HG03045 (cell line): ENCODE measurements around the gene CD37.
A peak's percentile ranks its signal among the peaks of the same experiment; 100 is the strongest.
"Not testable (repeated sequence)": the region's sequence is repeated elsewhere in the genome, so short reads cannot be mapped to it uniquely, and the experiment has no call there.

Source experiments
- ATAC-seq: cut with Tn5 transposase; IDR thresholded peaks from one replicate; pipeline ENCODE4 v1.9.1; 2021; ENCODE audit warnings: mild to moderate bottlenecking, moderate library complexity; ENCODE audit not compliant: unreplicated experiment

CD37 gene

DNA sequence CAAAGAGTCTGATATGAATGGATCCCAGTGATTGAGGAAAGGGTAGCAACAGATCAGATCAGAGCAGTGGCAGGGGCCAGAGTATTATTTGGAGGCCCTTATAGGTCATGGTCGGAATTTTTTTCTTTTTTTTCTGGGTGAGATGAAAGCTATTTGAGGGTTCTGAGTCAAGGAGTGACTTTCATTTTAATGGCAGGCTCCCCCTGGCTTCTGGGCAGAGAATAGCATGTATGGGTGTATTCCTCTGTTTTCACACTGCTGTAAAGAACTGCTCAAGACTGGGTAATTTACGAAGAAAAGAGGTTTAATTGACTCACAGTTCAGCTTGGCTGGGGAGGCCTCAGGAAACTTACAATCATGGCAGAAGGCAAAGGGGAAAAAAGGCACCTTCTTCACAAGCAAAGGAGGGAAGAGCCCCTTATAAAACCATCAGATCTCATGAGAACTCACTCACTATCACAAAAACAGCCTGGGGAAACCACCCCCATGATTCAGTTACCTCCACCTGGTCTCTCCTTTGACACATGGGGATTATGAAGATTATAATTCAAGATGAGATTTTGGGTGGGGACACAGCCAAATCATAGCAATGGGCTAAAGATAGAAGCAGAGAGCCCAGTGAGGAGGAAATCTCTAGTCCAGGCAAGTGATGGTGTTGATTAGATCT is 7.2 kb upstream of the CD37 start:
- ATAC-seq, result no peak

GRCh38 chr19:49328741-49329140 is 6.5 kb upstream of the CD37 start:
- no peak for ATAC-seq

DNA sequence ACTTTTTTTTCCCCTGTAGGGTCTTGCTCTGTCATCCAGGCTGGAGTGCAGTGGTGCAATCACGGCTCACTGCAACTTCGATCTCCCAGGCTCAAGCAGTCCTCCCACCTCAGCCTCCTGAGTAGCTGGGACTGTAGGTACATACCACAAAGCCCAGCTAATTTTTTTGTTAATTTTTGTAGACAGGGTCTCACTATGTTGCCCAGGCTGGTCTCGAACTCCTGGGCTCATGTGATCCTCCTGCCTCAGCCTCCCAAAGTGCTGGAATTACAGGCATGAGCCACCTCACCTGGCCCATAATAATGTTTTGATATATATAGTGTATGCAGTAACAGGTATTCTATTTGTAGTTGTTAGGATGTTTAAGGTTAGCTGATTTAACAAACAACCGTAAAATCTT is 4.0 kb upstream of the CD37 start:
- not testable (repeated sequence) for ATAC-seq

- ATAC-seq, result peak; percentile 31
Measured at GRCh38 chr19:49331616-49332055, 3.6 kb upstream of the CD37 start.

DNA sequence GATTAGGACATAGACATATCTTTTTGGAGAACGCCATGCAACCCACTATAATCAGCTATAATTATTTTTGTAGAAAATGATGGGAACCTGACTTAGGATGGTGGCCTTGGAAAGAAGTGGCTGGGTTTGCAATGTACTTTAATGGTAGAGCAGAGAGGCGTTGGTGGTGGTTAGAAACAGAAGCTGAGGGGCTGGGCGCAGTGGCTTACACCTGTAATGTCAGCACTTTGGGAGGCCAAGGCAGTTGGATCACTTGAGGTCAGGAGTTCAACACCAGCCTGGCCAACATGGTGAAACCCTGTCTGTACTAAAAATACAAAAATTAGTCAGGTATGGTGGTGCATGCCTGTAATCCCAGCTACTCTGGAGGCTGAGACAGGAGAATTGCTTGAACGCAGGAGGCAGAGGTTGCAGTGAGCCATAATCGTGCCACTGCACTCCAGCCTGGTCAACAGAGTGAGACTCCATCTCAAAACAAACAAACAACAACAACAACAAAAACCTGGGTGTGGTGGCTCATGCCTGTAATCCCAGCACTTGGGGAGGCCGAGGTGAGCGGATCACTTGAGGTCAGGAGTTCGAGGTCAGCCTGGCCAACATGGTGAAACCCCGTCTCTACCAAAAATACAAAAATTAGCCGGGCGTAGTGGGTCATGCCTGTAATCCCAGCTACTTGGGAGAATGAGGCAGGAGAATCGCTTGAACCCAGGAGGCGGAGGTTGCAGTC is 2.4 kb upstream of the CD37 start:
- ATAC-seq, result not testable (repeated sequence)

- ATAC-seq, result no peak
Measured at GRCh38 chr19:49333418-49333805, 1.8 kb upstream of the CD37 start.

GRCh38 chr19:49333811-49334288 is 1.4 kb upstream of the CD37 start:
- no peak for ATAC-seq

DNA sequence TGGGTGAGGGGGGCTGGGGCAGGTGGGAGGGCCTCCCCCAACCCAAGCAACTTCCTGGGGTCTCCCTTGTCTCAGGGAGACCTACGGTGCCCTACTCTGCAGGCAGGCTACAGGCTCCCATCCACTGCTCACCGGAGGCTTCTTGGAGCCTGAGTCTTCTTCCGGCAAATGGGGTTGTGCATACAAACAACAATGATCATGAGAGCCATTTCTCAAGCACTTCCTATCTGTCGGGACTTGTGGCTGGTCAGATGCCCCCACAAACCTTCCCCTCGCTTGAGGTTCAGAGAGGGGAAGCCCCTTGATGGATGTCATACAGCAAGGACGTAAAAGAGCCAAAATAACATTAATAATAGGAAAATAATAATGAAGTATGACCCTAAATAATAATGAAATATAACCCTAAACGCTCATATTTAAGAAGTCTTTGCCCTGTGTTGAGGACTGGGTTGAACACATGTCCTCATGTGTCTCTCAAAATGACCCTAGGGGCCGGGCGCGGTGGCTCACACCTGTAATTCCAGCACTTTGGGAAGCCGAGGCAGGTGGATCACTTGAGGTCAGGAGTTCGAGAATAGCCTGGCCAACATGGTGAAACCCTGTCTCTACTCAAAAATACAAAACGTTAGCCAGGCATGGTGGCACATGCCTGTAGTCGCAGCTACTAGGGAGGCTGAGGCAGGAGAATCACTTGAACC is 727 bp downstream of the CD37 start:
- no peak for ATAC-seq

DNA sequence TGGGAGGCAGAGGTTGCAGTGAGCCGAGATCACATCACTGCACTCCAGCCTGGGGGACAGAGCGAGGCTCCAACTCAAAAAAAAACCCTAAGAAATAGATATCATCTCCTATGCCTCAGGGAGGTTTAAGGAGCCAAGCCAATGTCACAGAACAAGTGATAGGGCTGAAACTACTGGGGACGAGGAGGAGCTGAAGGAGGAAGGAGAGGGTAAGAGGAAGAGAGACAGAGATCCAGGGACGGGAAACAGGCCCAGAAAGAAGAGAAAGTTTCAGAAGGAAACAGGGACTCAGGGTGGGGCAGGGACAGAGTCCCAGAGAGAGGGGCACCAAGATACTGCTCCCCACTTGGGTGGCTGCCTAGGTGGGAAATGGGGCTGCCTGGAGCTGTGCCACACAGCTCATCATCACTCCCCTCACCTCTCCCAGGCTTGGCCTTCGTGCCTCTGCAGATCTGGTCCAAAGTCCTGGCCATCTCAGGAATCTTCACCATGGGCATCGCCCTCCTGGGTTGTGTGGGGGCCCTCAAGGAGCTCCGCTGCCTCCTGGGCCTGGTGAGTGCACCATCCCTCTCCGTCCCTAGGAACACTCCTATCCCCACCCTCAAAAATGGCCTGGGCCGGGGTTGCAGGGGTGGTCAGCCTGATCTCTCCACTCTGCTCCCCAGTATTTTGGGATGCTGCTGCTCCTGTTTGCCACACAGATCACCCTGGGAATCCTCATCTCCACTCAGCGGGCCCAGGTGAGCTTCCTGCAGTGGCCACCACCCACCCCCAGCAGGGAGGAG is 1.5 kb downstream of the CD37 start:
- no peak for ATAC-seq

- no peak for ATAC-seq
Measured at GRCh38 chr19:49337267-49338022, 2.2 kb downstream of the CD37 start.

DNA sequence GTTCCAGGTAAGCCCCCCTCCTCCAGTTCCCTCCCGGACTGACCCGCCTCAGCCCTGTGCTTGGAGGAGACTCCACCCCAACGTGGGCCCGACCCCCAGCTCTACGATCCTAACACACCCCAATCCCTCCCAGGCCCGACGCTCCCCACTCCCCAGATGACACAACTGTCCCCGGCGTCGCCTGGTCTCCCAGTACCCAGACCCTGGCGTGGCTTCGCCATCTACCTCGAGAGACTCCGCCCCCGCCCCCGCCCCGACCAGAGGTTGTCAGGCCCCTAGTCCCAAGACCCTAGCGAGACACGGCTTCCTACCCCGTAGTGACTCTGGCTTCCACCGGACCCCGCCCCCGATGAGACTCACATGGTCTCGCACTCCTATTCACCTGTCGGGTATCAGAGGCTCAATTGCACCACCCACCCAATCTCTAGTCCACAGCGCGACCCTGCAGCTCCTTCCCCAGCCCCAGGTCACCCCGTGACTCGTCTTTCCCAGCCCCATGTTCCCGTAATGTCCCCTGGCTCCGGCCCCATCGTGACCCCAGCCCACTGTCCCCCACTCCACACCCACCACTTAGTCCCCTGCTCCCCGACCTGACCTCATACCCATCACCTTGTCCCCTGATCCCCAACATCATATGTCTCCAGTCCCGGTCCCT is 2.9 kb downstream of the CD37 start:
- ATAC-seq, result no peak

GRCh38 chr19:49338691-49339300 is 3.6 kb downstream of the CD37 start:
- ATAC-seq, result no peak

DNA sequence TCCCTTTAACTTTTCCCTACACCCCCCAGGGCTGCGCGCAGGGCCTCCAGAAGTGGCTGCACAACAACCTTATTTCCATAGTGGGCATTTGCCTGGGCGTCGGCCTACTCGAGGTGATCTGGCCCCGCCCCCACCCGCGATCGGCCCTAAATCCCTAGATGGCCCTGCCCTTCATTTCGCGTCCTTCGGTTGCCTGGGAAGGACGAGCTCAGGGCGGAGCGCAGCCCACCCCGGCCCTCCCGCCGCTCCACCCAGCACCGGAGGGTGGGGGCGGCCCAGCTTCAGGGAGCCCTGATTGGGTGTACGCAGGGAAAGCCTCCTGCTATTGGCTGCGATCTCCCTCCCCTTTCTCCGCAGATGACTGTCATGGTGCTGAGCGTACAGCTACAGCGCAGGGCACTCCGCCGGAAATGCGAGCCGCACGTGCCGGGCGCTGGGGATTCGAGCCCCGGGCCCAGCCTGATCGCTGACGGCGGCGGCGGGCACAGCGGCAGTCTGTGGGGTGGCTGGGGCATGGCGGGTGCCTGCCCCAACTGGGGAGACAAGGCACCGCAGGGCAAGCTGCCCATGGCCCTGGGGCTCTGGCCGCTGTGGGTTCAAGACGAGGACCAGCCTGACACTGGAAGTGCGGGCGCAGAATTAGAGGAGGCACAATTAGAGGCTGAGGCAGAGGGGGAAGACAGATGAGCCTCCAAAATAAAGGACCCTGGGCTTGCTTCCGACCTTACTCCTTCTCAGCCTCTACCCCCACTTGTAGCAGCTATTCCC is 4.3 kb downstream of the CD37 start:
- ATAC-seq, result no peak

GRCh38 chr19:49340069-49340864 is 5.1 kb downstream of the CD37 start:
- ATAC-seq, result peak; percentile 44

- ATAC-seq, result no peak
Measured at GRCh38 chr19:49340865-49341718, 5.9 kb downstream of the CD37 start.

- ATAC-seq, result no peak
Measured at GRCh38 chr19:49342291-49342721, 7.1 kb downstream of the CD37 start.

DNA sequence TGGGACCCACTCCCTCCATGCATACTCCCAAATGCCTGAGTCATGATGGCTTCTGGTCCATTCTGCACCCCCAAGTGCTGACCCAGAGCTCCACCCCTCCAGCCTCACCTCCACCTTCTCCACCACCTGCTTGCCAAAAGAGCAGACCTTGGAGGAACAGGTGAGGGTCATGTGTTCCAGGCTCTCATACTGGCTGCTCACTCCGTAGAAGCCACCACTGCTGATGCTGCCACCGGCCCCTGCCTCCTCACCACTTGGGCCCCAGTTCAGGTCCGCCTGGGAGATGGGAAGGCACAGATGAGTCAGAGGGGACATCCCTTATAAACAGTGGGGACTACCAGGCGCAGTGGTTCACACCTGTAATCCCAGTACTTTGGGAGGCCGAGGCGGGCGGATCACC is 7.9 kb downstream of the CD37 start:
- ATAC-seq, result no peak
